HG03196 (cell line): ENCODE data around the gene DMBX1.

ENCODE experiments used
- ATAC-seq: cut with Tn5 transposase; IDR thresholded peaks from one replicate; pipeline ENCODE4 v1.9.1; 2021; ENCODE audit not compliant: unreplicated experiment

The DMBX1 gene

GRCh38 chr1:46522969-46523320 is 33.3 kb downstream of the DMBX1 start:
- no peak for ATAC-seq

GRCh38 chr1:46523496-46524353 is 34.1 kb downstream of the DMBX1 start:
- no peak for ATAC-seq

DNA sequence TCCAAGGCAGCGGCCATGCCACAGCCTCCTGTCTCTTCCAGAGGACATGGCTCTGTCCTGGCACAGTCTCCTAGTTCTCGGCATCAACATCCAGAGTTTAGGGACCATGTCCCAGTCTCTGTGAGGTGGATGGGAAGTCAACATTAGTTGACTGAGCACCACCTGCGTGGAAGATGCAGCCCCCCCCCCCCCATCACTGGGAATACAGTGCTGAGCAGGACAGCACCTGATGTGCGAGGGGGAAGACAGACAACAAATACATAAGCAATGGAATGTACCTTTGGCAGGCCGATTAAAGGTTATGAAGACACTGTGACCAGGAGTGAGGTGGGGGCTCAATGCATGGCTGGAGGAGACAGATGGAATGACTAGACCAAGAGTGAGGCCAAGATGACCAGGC is 35.2 kb downstream of the DMBX1 start:
- no peak for ATAC-seq

DNA sequence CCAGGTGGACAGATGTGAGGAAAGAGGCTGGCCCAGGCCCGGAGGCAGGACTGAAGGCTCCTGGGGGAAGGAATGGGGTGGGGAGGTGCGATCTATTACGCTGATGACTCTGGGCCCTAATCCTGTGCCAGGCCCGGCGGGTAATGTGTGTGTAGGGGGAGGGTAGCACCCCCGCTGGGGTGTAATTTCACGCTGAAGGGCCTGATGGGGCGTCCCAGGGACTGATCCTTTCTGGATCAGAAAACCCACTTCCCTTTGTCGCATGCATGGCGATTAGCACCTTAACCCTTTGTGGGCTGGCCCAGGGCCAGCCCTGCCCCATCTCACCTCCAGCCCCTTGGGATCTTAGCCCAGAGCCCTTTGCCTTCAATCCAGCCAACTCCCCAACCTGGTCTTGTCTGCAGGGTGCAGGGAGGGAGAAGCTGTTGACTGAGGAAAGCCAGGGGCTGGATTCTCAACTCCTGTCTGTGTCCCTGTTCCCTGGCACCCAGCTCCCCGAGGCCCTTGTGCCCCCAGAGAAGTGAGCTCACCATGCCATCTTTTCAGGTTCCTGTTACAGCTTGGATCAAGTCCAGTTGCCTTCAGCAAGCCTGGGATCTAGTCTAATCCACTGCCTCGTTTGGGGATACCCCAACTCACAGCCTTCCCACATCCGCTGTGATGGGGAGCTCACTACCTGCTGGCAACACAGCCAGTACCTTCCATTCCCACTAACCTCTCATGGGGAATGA is 35.8 kb downstream of the DMBX1 start:
- no peak for ATAC-seq

GRCh38 chr1:46526013-46526690 is 36.5 kb downstream of the DMBX1 start:
- ATAC-seq = no peak

- no peak for ATAC-seq
Measured at GRCh38 chr1:46526691-46527291, 37.2 kb downstream of the DMBX1 start.

DNA sequence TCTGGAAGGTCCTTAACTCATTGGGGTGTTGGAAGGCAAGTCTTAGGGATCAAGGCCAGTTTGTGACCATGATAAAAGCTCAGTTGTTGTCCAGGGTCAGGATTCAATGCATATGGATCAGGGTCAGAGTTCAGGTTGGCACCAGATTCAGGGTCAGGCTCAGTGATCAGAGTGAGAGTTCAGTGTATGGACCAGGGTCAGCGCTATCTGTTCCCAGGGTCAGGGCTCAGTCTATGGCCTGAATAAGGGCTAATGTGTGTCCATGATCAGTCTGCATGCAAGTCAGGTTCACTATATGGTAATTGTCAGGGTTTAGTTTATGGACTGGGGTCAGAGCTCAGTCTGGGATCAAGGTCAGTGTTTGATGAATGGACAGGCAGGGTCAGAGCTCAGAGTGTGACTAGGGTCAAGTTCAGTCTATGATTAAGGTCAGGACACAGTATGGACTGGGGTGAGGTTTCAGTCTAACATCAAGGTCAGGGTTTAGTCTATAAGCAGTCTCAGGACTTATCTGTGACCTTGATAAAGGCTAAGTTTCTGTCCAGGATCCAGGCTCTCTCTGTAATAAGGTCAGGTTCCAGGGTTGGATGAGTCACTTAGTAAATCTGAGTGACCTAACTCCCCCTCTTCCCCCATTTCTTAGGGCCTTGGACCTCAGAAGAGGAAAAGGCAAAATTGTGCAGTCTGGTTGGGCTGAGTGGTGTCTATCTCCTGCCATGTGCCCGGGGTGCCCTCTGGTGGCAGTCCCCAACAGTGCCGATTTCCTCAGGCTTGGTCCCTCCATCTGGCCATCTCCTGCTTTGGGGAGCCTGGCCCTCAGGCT is 38.0 kb downstream of the DMBX1 start:
- ATAC-seq = peak; percentile 64

DNA sequence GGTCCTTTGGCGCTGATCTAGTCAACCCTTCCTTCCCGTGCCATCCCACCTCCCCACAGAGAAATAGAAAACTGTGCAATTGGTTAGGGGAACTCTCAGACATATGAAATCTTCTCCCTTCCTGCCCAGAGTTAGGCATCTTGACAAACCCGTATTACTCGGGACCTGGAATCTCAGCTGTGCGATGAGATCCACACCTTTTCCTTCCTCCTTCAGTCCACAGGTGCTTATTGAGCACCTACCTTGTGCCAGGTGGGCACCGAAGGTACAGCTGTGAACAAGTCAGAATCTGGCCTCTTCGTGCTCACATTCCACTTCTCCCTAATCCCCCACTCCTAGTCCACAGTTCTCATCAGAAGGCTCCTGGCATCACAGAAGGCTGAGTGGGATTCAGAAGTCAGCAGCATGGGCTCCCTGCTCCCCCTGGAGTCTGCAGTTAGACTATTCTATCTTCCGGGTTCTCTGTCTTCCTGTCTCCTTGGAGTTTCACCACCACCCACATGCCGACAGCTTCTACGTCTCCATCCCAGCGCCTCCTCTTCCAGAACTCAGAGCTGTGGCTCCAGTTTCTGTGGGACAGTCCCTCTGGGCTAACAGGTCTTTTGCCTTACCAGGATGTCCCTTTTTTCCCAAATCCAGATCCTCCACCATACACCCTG is 38.8 kb downstream of the DMBX1 start:
- no peak for ATAC-seq

DNA sequence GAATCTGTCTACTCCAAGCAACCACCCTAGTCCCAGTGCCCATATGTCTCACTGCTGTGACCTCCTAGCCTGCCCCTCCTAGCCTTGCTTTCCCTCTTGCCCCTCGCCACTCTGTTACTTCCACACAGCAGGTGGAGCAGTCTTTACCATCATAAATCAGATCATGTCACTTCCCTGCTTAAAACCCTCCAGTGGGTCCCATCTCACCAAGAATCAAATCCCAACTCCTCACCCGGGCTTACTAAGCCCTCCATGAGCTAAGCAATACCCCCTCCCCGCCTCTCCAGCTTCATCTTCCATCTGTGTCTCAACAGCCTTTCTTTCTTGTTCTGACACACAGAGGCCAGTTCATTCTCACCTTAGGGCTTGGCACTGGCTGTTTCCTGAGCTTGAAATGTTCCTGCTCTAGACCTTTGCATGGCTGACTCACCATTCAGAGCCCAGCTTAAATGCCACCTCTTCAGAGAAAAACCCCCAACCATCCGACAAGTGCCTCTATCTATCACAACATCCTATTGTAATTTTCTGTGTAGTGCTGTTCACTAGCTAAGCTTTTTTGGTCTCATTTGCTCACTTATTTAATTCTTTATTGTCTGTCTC is 39.5 kb downstream of the DMBX1 start:
- ATAC-seq = no peak

DNA sequence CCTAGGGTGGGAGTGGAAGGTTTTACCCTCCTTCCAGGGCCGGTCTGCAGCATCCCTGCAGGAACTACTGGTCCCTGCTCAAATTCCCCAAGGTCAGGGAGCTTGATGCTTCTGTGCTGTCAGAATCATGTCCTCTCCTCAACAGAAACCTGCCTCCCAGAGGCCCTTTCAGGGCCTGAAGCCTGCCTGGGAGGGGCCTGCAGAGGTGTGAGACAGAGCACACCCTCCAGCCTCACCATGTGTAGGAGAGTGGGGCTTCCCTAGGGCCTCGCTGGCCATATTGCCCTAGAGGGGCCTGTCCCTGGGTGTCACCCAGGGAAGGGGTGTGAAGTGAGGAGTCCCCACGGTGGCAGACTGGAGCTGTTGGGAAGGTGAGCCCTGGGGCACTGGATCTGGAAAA is 40.7 kb downstream of the DMBX1 start:
- no peak for ATAC-seq

GRCh38 chr1:46530791-46531409 is 41.3 kb downstream of the DMBX1 start:
- no peak for ATAC-seq

- no peak for ATAC-seq
Measured at GRCh38 chr1:46532095-46532494, 42.5 kb downstream of the DMBX1 start.

DNA sequence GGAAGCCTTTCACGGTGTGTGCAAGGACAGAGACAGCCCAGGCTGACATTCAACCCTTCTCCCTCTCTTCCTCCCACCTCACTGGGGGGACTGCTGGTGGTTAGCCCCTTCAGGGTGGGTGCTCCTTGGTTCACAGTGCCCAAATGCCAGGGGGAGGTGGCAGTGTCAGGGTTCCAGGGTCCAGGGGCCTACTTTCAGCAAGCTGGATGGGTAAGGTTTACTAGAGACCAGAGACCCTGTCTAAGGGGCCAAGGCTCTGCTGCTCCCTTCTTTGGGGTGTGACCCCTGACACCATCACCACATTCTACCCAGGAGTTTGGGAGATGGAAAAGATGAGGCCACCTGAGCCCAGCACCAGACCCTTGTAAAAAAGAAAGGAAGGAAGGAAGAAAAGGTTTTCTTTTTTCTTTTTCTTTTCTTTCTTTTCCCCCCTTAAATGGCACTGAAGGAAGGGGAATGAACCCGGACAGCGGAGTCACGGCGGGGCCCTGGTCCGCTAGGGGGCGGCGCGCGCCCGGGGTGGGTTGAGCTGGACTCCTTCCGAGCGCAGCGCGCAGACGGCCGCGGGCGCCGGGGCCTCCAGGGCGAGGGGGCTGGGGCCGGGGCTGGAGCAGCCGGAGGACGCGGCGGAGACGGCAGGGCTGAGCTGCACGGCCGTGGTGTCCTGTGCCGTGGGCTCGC is 43.0 kb downstream of the DMBX1 start:
- ATAC-seq = no peak

- ATAC-seq = no peak
Measured at GRCh38 chr1:46533179-46533864, 43.7 kb downstream of the DMBX1 start.

DNA sequence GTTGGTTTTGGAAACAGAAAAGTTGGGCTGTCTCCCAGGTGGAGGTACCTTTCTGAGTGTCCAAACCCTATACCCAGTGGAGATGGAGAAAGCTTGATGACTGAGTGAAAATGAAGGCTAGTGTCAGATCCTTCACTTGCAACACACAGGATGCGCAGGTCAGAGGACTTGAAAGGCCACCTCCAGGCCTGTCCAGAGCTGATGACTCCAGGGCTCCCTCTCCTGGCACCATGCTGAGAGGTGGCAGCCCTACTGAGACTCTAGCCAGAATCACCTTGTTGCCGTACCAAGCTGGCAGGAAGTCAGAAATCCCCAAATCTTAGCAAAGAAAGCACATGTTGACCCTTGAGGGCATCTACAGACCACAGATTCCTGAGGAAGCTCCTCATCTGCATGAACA is 45.4 kb downstream of the DMBX1 start:
- ATAC-seq = no peak

DNA sequence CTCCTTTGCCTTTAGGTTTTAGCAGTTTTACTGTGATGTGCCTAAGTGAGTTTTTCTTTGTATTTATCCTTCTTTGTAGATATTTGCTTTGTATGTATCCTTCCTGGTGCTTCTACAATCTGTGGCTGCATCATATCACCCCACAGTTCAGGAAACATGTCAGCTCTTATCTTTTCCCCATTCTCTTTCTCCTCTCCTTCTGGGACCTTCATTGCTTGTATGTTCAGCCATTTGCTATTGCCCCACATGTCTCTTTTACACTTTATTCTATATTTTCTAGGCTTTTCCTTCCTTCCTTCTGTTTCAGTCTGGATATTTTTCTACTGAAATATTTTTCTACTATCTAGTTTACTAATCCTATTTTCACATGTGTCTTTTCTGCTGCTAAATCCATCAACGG is 46.9 kb downstream of the DMBX1 start:
- no peak for ATAC-seq

GRCh38 chr1:46537651-46538050 is 48.0 kb downstream of the DMBX1 start:
- ATAC-seq = no peak

DNA sequence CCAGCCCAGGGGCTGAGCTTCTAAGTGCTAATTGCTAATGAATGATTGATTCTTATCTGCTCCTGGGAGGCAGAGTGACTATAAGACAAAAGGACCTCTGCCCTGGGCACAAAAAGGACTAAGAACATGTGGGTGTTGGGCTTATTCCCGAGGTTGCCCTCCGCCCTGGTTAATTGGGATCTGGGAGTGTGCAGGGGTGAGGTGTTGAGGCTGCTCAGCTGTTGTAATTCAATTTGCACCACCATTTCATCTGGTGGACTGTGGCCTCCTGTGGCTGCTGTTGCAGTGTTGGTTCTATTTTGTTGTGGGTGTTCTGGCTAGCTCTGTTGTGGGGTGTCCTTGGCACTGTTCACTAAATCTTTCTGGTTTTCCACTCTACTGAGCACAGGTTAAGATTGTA is 48.5 kb downstream of the DMBX1 start:
- ATAC-seq = no peak
